ENCODE results near the gene CNTRL. TPM values are rescaled to one million over a fixed set of nuclear protein-coding genes. Genes with fewer than 3 reads are reported as not detected.

The CNTRL gene
- total RNA-seq, 1 experiment from 2014 or later, result 13.4 TPM

DNA sequence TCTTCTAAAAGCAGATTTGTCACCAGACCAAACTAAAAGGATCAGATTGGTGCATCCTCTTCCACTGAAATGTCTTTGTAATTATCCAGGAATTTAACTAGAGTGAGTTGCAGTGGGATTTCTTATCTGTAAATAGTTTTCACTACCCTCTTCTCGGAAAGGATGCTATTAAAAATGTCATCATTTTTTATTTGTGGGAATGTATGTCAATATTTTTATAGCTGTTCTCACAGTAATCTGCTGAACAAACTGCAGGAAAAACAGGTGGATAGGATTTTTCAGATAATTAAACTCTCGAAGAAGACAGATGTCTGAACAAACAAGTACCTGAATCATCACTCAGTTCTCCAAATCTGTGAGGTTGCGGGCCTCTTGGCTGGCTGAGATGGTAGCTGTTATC, 64.2 kb downstream of the CNTRL start:
- no peaks in the 10 kb centered on the region for H4K20me1 ChIP-seq (ENCODE audit: insufficient read depth)
- intact Hi-C loops (cut with micrococcal nuclease), result no loop called here
- H3K36me3 ChIP-seq (ENCODE audit: control insufficient read depth in 1 of 2, insufficient read depth in 2 of 2, low read length in 2 of 2), result peaks cover 0 to 6% of the 10 kb centered on the region in 2 experiments; a peak in 2 of 4 replicates
- TF ChIP-seq POLR2A (IDR thresholded peaks at IDR 0.05; ENCODE audit: borderline replicate concordance, extremely low read depth, insufficient read depth, insufficient read length) (no peak), FOSL1 (IDR thresholded peaks at IDR 0.05; ENCODE audit: low read depth) (no peak), ELF1 (IDR thresholded peaks at IDR 0.05; ENCODE audit: borderline replicate concordance, low read depth) (no peak), ZFX (IDR thresholded peaks at IDR 0.05) (no peak), ZNF274 (IDR thresholded peaks at IDR 0.05; ENCODE audit: low read depth, low read length) (no peak), CEBPB (IDR thresholded peaks at IDR 0.05; ENCODE audit: low read depth) (no peak), YY1 (IDR thresholded peaks at IDR 0.05; ENCODE audit: extremely low read depth, insufficient replicate concordance, low read depth, low read length) (no peak), SIN3A (IDR thresholded peaks at IDR 0.05; ENCODE audit: low read depth) (no peak)
- TF ChIP-seq, protein P1, sequence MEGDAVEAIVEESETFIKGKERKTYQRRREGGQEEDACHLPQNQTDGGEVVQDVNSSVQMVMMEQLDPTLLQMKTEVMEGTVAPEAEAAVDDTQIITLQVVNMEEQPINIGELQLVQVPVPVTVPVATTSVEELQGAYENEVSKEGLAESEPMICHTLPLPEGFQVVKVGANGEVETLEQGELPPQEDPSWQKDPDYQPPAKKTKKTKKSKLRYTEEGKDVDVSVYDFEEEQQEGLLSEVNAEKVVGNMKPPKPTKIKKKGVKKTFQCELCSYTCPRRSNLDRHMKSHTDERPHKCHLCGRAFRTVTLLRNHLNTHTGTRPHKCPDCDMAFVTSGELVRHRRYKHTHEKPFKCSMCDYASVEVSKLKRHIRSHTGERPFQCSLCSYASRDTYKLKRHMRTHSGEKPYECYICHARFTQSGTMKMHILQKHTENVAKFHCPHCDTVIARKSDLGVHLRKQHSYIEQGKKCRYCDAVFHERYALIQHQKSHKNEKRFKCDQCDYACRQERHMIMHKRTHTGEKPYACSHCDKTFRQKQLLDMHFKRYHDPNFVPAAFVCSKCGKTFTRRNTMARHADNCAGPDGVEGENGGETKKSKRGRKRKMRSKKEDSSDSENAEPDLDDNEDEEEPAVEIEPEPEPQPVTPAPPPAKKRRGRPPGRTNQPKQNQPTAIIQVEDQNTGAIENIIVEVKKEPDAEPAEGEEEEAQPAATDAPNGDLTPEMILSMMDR (IDR thresholded peaks at IDR 0.05 in 2 of 3, conservative IDR thresholded peaks at IDR 0.05 in 1 of 3; ENCODE audit: borderline replicate concordance in 1 of 3, insufficient read depth in 1 of 3, low read depth in 2 of 3, low read length in 2 of 3), result no peak
- H3K27me3 ChIP-seq (ENCODE audit: insufficient read depth, low read length), result no peaks in the 10 kb centered on the region
- no TSS peak for BruUV-seq (replicated peaks)
- RAD21 ChIA-PET (ENCODE audit: low non-redundant PET in 1 of 2, low total read pairs in 2 of 2, uncharacterized antibody in 2 of 2, unreplicated experiment in 2 of 2), result no interaction called here
- H3K9ac ChIP-seq (ENCODE audit: low read length), result no peak overlapping the region
- POLR2A ChIA-PET, result interaction anchor here (1.9 kb wide), 1 partner anchor 17 kb away, joined by 5 read pairs; no protein-coding TSS in a partner anchor
- no peak overlapping the region for H3K4me3 ChIP-seq (replicated peaks in 1 of 2; ENCODE audit: low read depth in 1 of 2, low read length in 2 of 2)
- CTCF ChIA-PET, result no interaction called here
- no peak for ATAC-seq
- H3K9me3 ChIP-seq (ENCODE audit: control insufficient read depth in 1 of 2, insufficient read depth in 1 of 2, low read depth in 1 of 2, low read length in 2 of 2), result no peaks in the 10 kb centered on the region
- no peak for DNase-seq (ENCODE audit: low read depth, low spot score)
- no peaks in the 10 kb centered on the region for H3K79me2 ChIP-seq (ENCODE audit: insufficient read depth, low read length)
- H3K9me2 ChIP-seq (ENCODE audit: insufficient read depth), result no peaks in the 10 kb centered on the region
- H3K27ac ChIP-seq (ENCODE audit: low read depth, low read length), result no peak overlapping the region
- H3K4me2 ChIP-seq (ENCODE audit: low read length), result no peak overlapping the region
- no peaks in the 10 kb centered on the region for H3K4me1 ChIP-seq (ENCODE audit: control insufficient read depth in 1 of 2, insufficient read depth in 2 of 2, low read length in 2 of 2)
- H2AFZ ChIP-seq (ENCODE audit: low read depth, low read length, poor library complexity, severe bottlenecking), result no peak overlapping the region

DNA sequence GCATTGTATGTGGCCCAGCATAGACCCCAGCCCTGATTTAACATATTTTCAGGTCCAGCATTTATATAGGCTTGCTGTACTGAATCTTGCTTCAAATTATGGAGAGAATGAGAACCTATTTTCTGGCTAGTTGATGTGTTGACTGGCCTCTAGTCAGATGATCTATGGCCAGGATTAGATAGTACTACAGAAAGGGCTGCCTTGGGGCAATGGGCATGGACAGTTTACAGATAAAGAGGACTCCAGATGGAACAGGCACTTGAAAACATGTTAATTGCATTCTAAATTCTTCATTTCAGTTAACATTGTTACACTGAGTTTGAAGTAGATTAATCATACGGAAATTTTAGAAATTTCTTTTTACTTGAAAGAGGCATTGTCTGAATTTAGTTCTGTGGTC, 65.4 kb downstream of the CNTRL start:
- BruUV-seq (replicated peaks), result no TSS peak
- no peaks in the 10 kb centered on the region for H3K9me2 ChIP-seq (ENCODE audit: insufficient read depth)
- H3K4me2 ChIP-seq (ENCODE audit: low read length), result no peak overlapping the region
- H2AFZ ChIP-seq (ENCODE audit: low read depth, low read length, poor library complexity, severe bottlenecking), result no peak overlapping the region
- H4K20me1 ChIP-seq (ENCODE audit: insufficient read depth), result no peaks in the 10 kb centered on the region
- peaks cover 0 to 9% of the 10 kb centered on the region in 2 experiments; a peak in 3 of 4 replicates for H3K36me3 ChIP-seq (ENCODE audit: control insufficient read depth in 1 of 2, insufficient read depth in 2 of 2, low read length in 2 of 2)
- intact Hi-C loops (cut with micrococcal nuclease), result no loop called here
- H3K79me2 ChIP-seq (ENCODE audit: insufficient read depth, low read length), result no peaks in the 10 kb centered on the region
- H3K9ac ChIP-seq (ENCODE audit: low read length), result no peak overlapping the region
- H3K4me3 ChIP-seq (replicated peaks in 1 of 2; ENCODE audit: low read depth in 1 of 2, low read length in 2 of 2), result no peak overlapping the region
- ATAC-seq, result no peak
- H3K4me1 ChIP-seq (ENCODE audit: control insufficient read depth in 1 of 2, insufficient read depth in 2 of 2, low read length in 2 of 2), result no peaks in the 10 kb centered on the region
- ChIA-PET POLR2A (interaction anchor here (1.9 kb wide), 1 partner anchor 19 kb away, joined by 5 read pairs; no protein-coding TSS in a partner anchor), CTCF (no interaction called here), RAD21 (ENCODE audit: low non-redundant PET in 1 of 2, low total read pairs in 2 of 2, uncharacterized antibody in 2 of 2, unreplicated experiment in 2 of 2) (no interaction called here)
- H3K27ac ChIP-seq (ENCODE audit: low read depth, low read length), result no peak overlapping the region
- no peak for DNase-seq (ENCODE audit: low read depth, low spot score)
- TF ChIP-seq ZBTB33 (IDR thresholded peaks at IDR 0.05; ENCODE audit: extremely low read depth, insufficient replicate concordance, low read length), result no peak
- TF ChIP-seq YY1 (IDR thresholded peaks at IDR 0.05; ENCODE audit: extremely low read depth, insufficient replicate concordance, low read depth, low read length), result no peak
- TF ChIP-seq ZNF274 (IDR thresholded peaks at IDR 0.05; ENCODE audit: low read depth, low read length), result no peak
- TF ChIP-seq EZH2 (IDR thresholded peaks at IDR 0.05), result no peak
- TF ChIP-seq EZH2phosphoT487 (IDR thresholded peaks at IDR 0.05; ENCODE audit: borderline replicate concordance), result no peak
- TF ChIP-seq EGR1 (IDR thresholded peaks at IDR 0.05; ENCODE audit: low read depth), result no peak
- no peak for TF ChIP-seq CEBPB (IDR thresholded peaks at IDR 0.05; ENCODE audit: low read depth)
- no peaks in the 10 kb centered on the region for H3K9me3 ChIP-seq (ENCODE audit: control insufficient read depth in 1 of 2, insufficient read depth in 1 of 2, low read depth in 1 of 2, low read length in 2 of 2)
- H3K27me3 ChIP-seq (ENCODE audit: insufficient read depth, low read length), result no peaks in the 10 kb centered on the region
